Measurements from ENCODE around the gene TBC1D9.

- no peak for TF ChIP-seq CTCF (IDR thresholded peaks at IDR 0.05)
- TF ChIP-seq ESRRA (CRISPR knock-in tag; IDR thresholded peaks at IDR 0.05; ENCODE audit: borderline replicate concordance) = no peak
- no peak for TF ChIP-seq CREM (CRISPR knock-in tag; IDR thresholded peaks at IDR 0.05)
- no peak for TF ChIP-seq NR2C2 (CRISPR knock-in tag; IDR thresholded peaks at IDR 0.05)
- no peak for TF ChIP-seq ATF2 (CRISPR knock-in tag; IDR thresholded peaks at IDR 0.05; ENCODE audit: borderline replicate concordance, low read depth)
These were observed 18.3 kb upstream of the TBC1D9 start for GRCh38 chr4:140774510-140774909.

Measured in WTC11 (cell line).